ENCODE measurements around the gene CAMK2A. TPM values are rescaled to one million over a fixed set of nuclear protein-coding genes. Genes with fewer than 3 reads are reported as not detected.

Gene CAMK2A
- total RNA-seq, 1 donor from 2014 or later, result 1.1 TPM

DNA sequence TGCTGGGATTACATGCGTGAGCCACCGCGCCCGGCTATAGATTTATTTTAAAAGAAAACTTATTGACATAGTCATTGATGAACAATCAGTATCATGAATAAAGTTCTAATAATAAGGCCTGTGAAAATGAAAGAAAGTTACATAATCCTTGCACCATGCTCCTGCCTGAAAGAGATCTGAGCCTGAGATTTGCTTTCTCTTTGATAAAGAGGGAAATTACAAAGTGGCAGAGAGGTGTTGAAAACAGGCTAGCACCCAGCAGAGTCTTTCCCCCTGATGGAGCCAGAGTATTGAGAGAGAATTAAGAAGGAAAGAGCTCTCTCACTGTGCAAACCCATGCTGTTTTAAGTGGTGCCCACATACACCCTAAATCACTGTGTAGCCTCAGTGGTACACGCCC lies 62.5 kb downstream of the CAMK2A start:
- peaks cover 4% of the 10 kb centered on the region for H3K27me3 Mint-ChIP-seq (ENCODE audit: unreplicated experiment)
- no peak for TF ChIP-seq CTCF (IDR thresholded peaks at IDR 0.05; ENCODE audit: unreplicated experiment)
- H3K27ac Mint-ChIP-seq (ENCODE audit: unreplicated experiment), result no peak overlapping the region
- no peaks in the 10 kb centered on the region for H3K36me3 Mint-ChIP-seq (ENCODE audit: low read depth, unreplicated experiment)
- H3K9me3 Mint-ChIP-seq (ENCODE audit: unreplicated experiment), result no peaks in the 10 kb centered on the region
- no peak overlapping the region for H3K4me3 Mint-ChIP-seq (ENCODE audit: unreplicated experiment)
- H3K4me1 Mint-ChIP-seq (ENCODE audit: unreplicated experiment), result no peaks in the 10 kb centered on the region
- no peak for DNase-seq (ENCODE audit: low spot score)

- Mint-ChIP-seq H3K27me3 (ENCODE audit: unreplicated experiment) (peaks cover 4% of the 10 kb centered on the region), H3K4me3 (ENCODE audit: unreplicated experiment) (no peak overlapping the region), H3K4me1 (ENCODE audit: unreplicated experiment) (no peaks in the 10 kb centered on the region), H3K9me3 (ENCODE audit: unreplicated experiment) (no peaks in the 10 kb centered on the region), H3K36me3 (ENCODE audit: low read depth, unreplicated experiment) (no peaks in the 10 kb centered on the region), H3K27ac (ENCODE audit: unreplicated experiment) (no peak overlapping the region)
- no peak for TF ChIP-seq CTCF (IDR thresholded peaks at IDR 0.05; ENCODE audit: unreplicated experiment)
- no peak for DNase-seq (ENCODE audit: low spot score)
Measured at GRCh38 chr5:150224483-150225027, 65.0 kb downstream of the CAMK2A start.

GRCh38 chr5:150223474-150223873 lies 66.1 kb downstream of the CAMK2A start:
- H3K36me3 Mint-ChIP-seq (ENCODE audit: low read depth, unreplicated experiment), result no peaks in the 10 kb centered on the region
- no peaks in the 10 kb centered on the region for H3K4me1 Mint-ChIP-seq (ENCODE audit: unreplicated experiment)
- H3K27ac Mint-ChIP-seq (ENCODE audit: unreplicated experiment), result no peak overlapping the region
- TF ChIP-seq CTCF (IDR thresholded peaks at IDR 0.05; ENCODE audit: unreplicated experiment), result no peak
- no peak overlapping the region for H3K4me3 Mint-ChIP-seq (ENCODE audit: unreplicated experiment)
- no peaks in the 10 kb centered on the region for H3K27me3 Mint-ChIP-seq (ENCODE audit: unreplicated experiment)
- H3K9me3 Mint-ChIP-seq (ENCODE audit: unreplicated experiment), result no peaks in the 10 kb centered on the region
- DNase-seq (ENCODE audit: low spot score), result no peak

GRCh38 chr5:150222906-150223305 lies 66.7 kb downstream of the CAMK2A start:
- no peaks in the 10 kb centered on the region for H3K27me3 Mint-ChIP-seq (ENCODE audit: unreplicated experiment)
- no peak overlapping the region for H3K27ac Mint-ChIP-seq (ENCODE audit: unreplicated experiment)
- DNase-seq (ENCODE audit: low spot score), result no peak
- no peaks in the 10 kb centered on the region for H3K9me3 Mint-ChIP-seq (ENCODE audit: unreplicated experiment)
- no peaks in the 10 kb centered on the region for H3K4me1 Mint-ChIP-seq (ENCODE audit: unreplicated experiment)
- H3K36me3 Mint-ChIP-seq (ENCODE audit: low read depth, unreplicated experiment), result no peaks in the 10 kb centered on the region
- TF ChIP-seq CTCF (IDR thresholded peaks at IDR 0.05; ENCODE audit: unreplicated experiment), result no peak
- no peak overlapping the region for H3K4me3 Mint-ChIP-seq (ENCODE audit: unreplicated experiment)

DNA sequence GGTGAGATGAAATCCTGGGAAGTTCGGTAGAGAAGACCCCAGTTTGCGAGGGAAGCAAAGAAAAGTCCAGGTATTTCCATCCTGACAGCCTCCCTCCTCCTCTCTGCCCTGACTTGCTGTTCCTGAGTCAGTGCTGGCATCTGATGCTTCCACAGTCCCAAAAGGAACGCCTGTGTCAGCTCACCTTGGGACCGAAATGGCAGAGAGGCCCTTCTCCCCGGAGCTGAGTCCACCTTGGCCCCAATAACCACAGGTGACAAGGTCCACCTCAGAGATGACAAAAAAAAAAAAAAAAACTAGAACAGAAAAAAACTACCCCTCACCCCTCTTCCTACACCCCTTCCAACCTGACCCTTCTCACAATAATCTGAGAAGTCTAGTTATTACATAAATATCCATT lies 68.1 kb downstream of the CAMK2A start:
- DNase-seq (ENCODE audit: low spot score), result no peak
- Mint-ChIP-seq H3K27me3 (ENCODE audit: unreplicated experiment) (peaks cover 5% of the 10 kb centered on the region), H3K9me3 (ENCODE audit: unreplicated experiment) (no peaks in the 10 kb centered on the region), H3K4me3 (ENCODE audit: unreplicated experiment) (no peak overlapping the region), H3K27ac (ENCODE audit: unreplicated experiment) (no peak overlapping the region), H3K4me1 (ENCODE audit: unreplicated experiment) (no peaks in the 10 kb centered on the region), H3K36me3 (ENCODE audit: low read depth, unreplicated experiment) (no peaks in the 10 kb centered on the region)
- TF ChIP-seq CTCF (IDR thresholded peaks at IDR 0.05; ENCODE audit: unreplicated experiment), result no peak
